Left forelimb (tissue), 1 donor: Measurements from ENCODE around the gene BMPER.
A peak's percentile ranks its signal among the peaks of the same experiment; 100 is the strongest.

Experiments
- DNase-seq: peaks from one replicate; pipeline ENCODE4 v3.0.0-alpha.2; 2018; ENCODE audit warnings: low spot score

BMPER gene

DNA sequence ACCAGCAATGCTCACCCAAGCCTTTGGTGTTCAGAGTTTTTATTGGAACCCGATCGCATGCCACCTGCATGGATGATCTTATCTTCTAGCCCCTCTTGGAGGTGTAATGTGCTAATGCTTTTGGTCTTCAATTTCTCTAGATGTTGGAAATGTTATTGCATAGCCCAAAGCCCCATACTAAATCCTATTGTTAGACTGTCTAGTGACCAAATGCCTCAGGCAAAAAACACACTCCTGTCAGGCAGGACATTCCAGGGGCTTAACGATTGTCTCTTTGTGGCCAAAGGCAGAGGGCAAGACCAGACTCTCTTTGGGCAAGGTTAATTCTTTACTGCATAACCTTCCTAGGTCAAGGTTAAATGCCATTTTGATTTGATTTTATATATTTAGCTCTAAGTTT lies 187.9 kb downstream of the BMPER start:
- no peak for DNase-seq

DNA sequence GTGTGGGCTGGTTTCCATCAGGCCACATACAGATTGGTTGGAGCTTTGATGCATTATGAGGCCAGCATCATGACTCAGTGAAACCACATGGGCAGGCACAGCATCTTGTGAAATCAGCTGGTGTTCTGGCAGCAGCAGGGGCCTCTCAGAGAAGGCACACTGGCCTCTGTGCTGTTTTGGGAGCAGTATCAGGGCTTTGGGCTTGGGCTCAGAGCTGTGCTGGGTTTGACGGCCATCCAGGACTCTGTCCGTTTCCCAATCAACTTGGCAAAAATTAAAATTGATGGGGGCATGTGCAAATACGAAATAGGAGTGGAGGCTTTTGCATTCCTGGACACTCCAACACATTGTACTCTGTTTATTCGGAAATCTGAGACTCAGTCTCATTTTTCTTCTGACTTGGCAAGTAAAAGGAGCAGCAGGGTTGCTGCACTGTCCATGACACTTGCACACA lies 190.9 kb downstream of the BMPER start:
- no peak for DNase-seq

DNA sequence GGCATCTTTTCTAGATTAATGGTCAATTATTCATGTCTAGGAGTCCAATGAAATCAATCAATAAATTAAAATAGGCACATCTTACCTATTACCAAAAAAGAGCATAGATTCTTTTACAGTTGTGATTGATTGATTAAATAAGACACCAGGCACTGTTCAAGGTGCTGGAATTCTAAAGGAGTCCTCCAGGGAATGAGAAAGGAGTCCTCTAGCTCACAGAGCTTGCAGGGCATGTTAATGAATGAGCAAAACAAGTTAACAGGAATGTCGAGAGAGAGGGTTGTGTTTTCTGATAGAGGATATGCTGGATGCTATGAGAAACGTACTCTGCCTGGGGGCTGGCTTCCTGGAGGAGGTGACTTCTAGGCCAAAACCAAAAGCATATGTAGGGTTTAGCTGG lies 191.4 kb downstream of the BMPER start:
- no peak for DNase-seq

DNA sequence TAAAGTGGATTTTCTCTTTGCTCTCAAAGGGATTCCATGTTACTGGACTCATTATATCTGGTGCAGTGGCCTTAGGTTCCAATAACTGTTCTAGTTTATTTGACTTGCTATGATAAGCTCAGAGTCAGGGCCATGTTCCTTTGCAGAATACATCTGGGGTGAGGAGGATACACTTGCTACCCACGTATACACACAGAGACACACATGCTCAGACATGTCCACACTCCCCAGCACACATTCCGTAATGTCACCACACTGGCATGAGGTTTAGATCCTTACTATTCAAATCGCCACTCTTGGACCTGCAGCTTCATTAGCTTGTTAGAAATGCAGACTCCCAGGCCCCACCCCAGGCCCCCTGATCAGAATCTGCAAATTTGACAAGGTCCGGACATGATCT lies 195.3 kb downstream of the BMPER start:
- DNase-seq, result no peak

- no peak for DNase-seq
Observed at GRCh38 chr7:34104115-34104514, 198.8 kb downstream of the BMPER start.

- DNase-seq, result no peak
Observed at GRCh38 chr7:34104992-34105391, 199.7 kb downstream of the BMPER start.

- DNase-seq, result no peak
Observed at GRCh38 chr7:34107276-34107675, 201.9 kb downstream of the BMPER start.

GRCh38 chr7:34108165-34108564 lies 202.8 kb downstream of the BMPER start:
- no peak for DNase-seq

DNA sequence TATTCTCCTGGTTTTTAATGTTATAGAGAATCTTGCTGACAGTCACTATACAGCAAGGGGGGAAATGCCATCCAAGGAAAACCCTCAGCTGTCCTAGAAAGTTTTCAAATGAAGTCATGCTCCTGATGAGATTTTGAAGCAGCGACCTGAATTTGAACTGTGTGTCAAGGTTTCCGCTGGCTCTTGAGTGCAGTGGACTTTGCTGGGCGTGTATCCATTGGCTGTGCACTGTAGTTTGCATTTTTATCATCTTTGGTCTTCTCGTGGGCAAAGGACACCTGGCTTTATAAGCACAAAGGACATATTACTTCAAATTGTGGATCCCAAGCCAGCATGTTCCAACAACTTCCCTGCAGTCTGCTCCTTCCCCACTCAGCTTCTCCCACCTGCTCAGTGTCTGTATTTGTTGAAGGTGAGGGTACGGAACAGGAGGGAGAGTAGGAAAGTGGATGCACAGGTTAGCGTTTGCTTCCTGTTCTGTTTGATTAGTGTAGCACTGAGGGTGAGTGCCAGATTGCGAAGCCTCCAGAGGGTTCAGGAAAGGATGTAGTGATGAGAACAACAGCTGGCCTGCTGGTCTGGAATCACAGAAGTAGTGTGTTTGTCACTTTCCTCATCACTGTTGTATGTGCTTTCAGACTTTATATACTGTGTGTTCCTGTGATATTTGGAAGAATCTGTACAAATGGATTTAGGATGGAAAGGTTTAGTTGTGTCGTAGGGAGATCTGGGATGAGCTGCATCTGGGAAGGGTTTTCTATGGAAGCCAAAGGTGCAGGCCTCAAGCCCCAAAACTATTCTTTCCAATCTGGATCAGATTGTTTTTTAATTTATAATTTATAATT lies 204.8 kb downstream of the BMPER start:
- peak; percentile 74 for DNase-seq

GRCh38 chr7:34111031-34111430 lies 205.7 kb downstream of the BMPER start:
- DNase-seq, result no peak

GRCh38 chr7:34115503-34115902 lies 210.2 kb downstream of the BMPER start:
- DNase-seq, result no peak

DNA sequence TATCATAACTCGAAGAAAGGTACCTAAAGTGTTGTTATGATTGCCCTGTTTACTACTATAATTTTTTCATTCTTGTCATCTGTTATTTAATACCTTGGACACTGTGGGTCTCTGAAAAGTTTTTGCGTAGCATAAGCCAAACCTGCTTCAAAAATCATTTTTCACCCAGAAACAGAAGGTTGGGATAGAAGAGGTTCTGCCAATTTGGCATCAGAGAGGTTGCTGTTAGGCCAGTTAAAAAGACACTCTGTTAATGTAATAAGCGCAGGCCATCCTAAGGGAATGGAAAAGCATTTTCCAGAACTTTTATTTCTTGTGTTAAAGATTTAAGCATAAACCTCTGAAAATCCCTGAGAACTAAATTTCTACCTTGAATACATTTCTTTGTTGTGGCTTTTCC lies 212.2 kb downstream of the BMPER start:
- no peak for DNase-seq

GRCh38 chr7:34121366-34121765 lies 216.0 kb downstream of the BMPER start:
- DNase-seq, result no peak

- no peak for DNase-seq
Observed at GRCh38 chr7:34123316-34123715, 218.0 kb downstream of the BMPER start.

DNA sequence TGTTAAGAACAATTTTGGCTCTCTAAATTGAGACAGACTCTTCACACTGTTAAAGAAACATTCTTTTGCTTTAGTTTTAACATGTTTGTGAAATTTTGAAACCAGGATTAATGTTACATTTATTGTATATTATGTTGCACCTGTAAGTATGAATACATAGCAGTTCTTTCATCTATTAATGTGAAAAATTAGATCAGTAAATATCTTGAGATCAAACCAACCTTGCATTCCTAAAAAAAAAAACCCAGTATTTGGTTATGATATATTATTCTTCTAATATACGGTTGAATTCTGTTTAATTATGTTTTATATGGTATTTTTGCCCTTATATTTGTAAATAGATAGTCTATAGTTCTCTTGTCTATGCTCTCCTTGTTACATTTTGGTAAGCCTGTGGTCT lies 219.4 kb downstream of the BMPER start:
- no peak for DNase-seq

- no peak for DNase-seq
Observed at GRCh38 chr7:34128762-34129161, 223.4 kb downstream of the BMPER start.

GRCh38 chr7:34130558-34131295 lies 225.4 kb downstream of the BMPER start:
- DNase-seq, result no peak

DNA sequence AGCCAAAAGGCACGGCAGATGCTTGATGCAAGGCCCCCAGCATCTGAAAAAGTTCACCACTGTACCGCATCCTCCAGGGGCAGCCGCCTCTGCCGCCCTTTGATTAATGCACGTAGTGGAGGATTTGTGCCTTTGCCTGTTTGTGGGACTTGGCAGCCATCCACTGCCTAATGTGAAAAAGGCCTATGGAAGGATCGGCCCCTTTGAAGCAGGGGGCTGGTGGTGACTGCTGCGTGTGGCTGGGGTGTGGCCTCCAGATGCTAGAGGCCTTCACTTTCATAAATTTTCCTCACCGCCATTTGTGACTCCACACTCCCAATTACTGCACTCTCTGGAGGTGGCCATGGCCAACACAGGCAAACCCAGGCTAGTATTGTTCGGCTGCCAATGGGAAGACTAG lies 226.0 kb downstream of the BMPER start:
- DNase-seq, result no peak

DNA sequence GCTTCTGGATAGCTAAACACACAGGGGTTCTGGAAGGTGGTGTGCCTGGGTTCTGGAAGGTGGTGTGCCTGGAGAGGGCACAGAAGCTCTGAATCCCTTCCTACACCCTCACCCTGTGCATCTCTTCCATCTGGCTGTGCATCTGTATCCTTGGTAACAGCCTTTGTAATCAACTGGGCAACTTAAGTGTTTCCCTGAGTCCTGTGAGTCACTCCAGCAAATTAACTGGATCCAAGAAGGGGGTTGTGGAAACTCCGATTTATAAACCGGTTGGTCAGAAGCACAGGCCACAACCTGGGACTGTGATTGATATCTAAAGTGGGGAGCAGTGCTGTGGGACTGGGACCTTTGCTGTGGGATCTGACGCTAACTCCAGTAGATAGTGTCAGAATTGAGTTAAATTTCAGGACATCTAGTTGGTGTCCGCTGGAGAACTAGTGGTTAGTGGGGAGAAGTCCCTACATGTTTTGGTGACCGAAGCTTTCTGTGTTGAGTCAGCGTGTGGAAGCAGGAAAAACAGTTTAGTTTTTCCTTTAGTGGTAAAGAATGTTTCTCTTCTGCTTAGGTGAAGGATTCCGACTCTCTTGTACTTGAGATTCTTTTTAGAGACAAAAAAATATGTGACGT lies 228.1 kb downstream of the BMPER start:
- DNase-seq, result no peak

DNA sequence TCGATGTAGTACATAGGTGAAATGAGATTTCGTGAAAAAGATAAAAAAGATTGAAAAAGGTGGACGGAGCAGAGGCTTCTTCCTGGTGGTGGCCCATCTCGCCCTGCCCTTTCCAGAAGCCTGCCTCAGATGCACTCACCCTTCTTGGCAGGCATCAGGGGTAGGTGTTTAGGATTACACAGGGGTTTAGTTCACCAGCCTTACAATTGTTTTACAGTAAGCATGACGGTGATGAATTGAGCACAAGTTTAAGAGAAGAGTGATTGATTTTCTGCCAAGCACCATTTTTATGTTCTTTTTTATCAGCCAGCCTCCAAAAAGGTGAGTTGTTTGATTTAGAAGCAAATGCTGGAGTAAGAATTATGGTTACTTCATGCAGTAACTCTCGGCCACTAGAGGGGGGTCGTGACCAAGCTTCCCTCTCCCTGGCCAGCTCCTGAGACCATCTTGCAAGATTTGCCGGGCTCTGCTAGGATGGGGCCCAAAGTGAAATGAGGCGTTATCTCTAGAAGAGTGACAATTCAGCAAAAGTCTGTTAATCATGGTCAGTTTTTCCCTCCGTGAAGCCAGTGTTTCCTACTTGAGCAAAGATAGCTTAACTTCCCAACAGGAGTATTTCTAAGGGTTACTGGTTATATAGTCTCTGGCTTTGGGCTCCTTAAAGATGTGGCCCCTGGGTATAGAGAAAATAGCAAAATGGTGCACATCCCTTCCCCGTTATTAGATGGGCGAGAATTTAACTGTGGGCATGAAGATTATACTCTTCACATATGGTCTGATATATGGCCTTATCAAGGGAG lies 228.8 kb downstream of the BMPER start:
- peak; percentile 81 for DNase-seq

- no peak for DNase-seq
Observed at GRCh38 chr7:34135924-34136323, 230.6 kb downstream of the BMPER start.

DNA sequence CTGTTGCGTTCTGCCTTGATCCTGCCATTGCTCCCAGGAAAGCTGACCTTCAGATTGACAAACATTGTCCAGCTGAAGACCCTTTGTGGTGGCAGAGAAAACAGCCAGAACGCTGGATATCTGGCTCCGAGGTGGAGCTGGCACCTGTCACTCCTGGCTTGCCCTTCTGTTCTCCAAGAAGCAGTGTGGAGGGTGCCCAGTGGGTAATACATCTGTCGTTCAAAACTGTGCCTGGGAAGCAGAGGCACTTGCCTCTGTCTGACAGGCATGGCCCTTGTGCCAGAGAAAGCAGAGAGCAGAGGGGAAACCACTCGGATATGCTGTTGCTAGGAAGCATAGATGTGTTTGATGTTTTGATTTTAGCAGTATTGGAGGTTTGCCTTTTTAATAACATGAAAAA lies 231.4 kb downstream of the BMPER start:
- no peak for DNase-seq
